Lung (tissue), 12 donors: ENCODE measurements around the gene ODAD4. TPM values are rescaled to one million over a fixed set of nuclear protein-coding genes. Genes with fewer than 3 reads are reported as not detected.

Experiments
- ATAC-seq: fragments of 200-7000 bp; cut with Tn5 transposase; one replicate; pipeline ENCODE4 v1.9.1; 2020; ENCODE audit warnings: moderate number of reproducible peaks; ENCODE audit not compliant: insufficient read depth, low FRiP score
- DNase-seq, 3 donors: peaks; one replicate each; pipeline ENCODE4 v3.0.0-alpha.2; 2013 to 2017
- H3K27ac ChIP-seq, 2 donors: one replicate each; pipeline ENCODE4 v1.5.1; 2013; ENCODE audit warnings: mild to moderate bottlenecking in 2 of 2, moderate library complexity in 2 of 2, control low read depth in 1 of 2, inconsistent platforms in 1 of 2, low read depth in 1 of 2, low read length in 1 of 2
- H3K27me3 ChIP-seq, 3 donors: one replicate each; pipeline ENCODE4 v1.5.1; 2013; ENCODE audit warnings: low read length in 2 of 3; ENCODE audit not compliant: control insufficient read depth in 3 of 3, insufficient read depth in 3 of 3
- H3K36me3 ChIP-seq, 4 donors: one replicate each; pipeline ENCODE4 v1.5.1; 2013; ENCODE audit warnings: low read length in 4 of 4, mild to moderate bottlenecking in 1 of 4, moderate library complexity in 1 of 4; ENCODE audit not compliant: control insufficient read depth in 4 of 4, insufficient read depth in 4 of 4
- H3K4me1 ChIP-seq, 5 donors: one replicate each; pipeline ENCODE4 v1.5.1; 2013; ENCODE audit warnings: low read length in 5 of 5, mild to moderate bottlenecking in 2 of 5, moderate library complexity in 1 of 5; ENCODE audit not compliant: control insufficient read depth in 5 of 5, insufficient read depth in 5 of 5
- H3K4me3 ChIP-seq: one replicate; pipeline ENCODE4 v1.5.1; 2013; ENCODE audit warnings: mild to moderate bottlenecking, control low read depth, moderate library complexity
- H3K9ac ChIP-seq, 2 donors: one replicate each; pipeline ENCODE4 v1.5.1; 2013; ENCODE audit warnings: low read length in 2 of 2, control low read depth in 1 of 2; ENCODE audit not compliant: insufficient read depth in 1 of 2
- H3K9me3 ChIP-seq, 4 donors: one replicate each; pipeline ENCODE4 v1.5.1; 2013; ENCODE audit warnings: low read length in 3 of 4, mild to moderate bottlenecking in 1 of 4, moderate library complexity in 1 of 4; ENCODE audit not compliant: control insufficient read depth in 4 of 4, insufficient read depth in 3 of 4
- WGBS, 2 donors: extraction: QIAGEN DNeasy Blood & Tissue Kit; methylation state at CpG; one replicate each; pipeline ENCODE4 v1.1.7; 2013; 5-methylcytosine and 5-hydroxymethylcytosine counted together
- polyA plus RNA-seq, 2 donors: library from polyadenylated mRNA; stranded (reverse); fragments of 200-250 nt; gene quantifications; one replicate each; pipeline ENCODE4 v1.2.1, GENCODE V29; 2013
- total RNA-seq, 2 donors: library from RNA; depleted of rRNA in 1 of 2; stranded (reverse); fragments of >200 nt in 1 of 2; gene quantifications; one replicate each; pipeline ENCODE4 v1.2.1, GENCODE V29; 2014 to 2021
- TF ChIP-seq, protein P1 (sequence below): IDR thresholded peaks from 2 replicates; pipeline ENCODE4 v1.5.1; 2012; ENCODE audit warnings: mild to moderate bottlenecking; ENCODE audit errors: control extremely low read depth, extremely low read depth
- donor health status: control.
- donor health status: control.
- donor health status: Bipolar disorder and iron deficiency.
- donor health status: healthy.
- donor health status: DM: yes; HTN: yes; CAD: no.

ODAD4 gene
- total and polyA plus RNA-seq, 4 donors: 5.4 to 16.7 (median 9.2) TPM

DNA sequence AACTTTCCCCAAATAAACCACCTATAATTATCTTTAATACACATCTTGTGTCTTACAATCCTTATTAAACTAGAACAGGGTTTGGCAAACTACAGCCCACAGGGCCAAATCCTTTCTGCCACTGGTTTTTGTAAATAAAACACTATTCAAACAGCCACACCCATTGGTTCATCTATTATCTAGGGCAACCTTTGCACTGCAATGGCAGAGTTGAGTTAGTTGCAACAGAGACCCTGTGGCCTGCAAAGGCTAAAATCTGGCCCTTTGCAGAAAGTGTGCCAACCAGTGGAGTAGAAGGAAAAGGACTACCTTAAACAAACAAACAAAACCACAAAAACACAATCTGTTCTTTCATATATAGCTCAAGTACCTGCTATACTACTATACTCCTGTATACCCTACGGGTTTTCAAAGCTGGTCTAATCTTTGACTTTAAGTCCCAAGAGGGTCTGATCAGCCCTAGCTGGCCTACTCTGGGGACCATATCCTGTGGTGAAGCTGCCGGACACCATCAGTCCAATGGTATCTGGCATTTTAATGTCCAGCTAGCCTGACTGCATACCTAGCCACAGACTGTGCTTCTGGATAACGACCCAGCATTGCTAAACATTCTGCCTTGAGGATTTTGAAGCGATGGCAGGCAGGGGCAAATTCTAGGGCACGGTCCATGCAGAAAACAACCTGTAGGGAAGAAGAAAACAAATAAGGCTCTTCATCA is 59.4 kb downstream of the ODAD4 start:
- H3K4me1 ChIP-seq: peaks cover 0 to 2% (median 0%) of the 10 kb centered on the region in 5 donors
- DNase-seq (no peak), ATAC-seq (no peak)
- H3K27me3 ChIP-seq: no peaks in the 10 kb centered on the region
- no peak overlapping the region for H3K27ac ChIP-seq
- no peak overlapping the region for H3K9ac ChIP-seq
- TF ChIP-seq, protein P1, sequence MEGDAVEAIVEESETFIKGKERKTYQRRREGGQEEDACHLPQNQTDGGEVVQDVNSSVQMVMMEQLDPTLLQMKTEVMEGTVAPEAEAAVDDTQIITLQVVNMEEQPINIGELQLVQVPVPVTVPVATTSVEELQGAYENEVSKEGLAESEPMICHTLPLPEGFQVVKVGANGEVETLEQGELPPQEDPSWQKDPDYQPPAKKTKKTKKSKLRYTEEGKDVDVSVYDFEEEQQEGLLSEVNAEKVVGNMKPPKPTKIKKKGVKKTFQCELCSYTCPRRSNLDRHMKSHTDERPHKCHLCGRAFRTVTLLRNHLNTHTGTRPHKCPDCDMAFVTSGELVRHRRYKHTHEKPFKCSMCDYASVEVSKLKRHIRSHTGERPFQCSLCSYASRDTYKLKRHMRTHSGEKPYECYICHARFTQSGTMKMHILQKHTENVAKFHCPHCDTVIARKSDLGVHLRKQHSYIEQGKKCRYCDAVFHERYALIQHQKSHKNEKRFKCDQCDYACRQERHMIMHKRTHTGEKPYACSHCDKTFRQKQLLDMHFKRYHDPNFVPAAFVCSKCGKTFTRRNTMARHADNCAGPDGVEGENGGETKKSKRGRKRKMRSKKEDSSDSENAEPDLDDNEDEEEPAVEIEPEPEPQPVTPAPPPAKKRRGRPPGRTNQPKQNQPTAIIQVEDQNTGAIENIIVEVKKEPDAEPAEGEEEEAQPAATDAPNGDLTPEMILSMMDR: no peak
- WGBS, 2 donors: 82 to 94% methylated on average over 5 of the region's 5 CpGs
- H3K4me3 ChIP-seq: no peak overlapping the region
- H3K36me3 ChIP-seq: peaks cover 38 to 58% (median 42%) of the 10 kb centered on the region in 4 donors
- no peaks in the 10 kb centered on the region for H3K9me3 ChIP-seq

- no peak overlapping the region for H3K9ac ChIP-seq
- H3K36me3 ChIP-seq: peaks cover 47 to 68% (median 57%) of the 10 kb centered on the region in 4 donors
- H3K4me1 ChIP-seq: peaks cover 0 to under 1% (median 0%) of the 10 kb centered on the region in 5 donors
- TF ChIP-seq, protein P1: no peak
- no peak for DNase-seq
- no peak overlapping the region for H3K27ac ChIP-seq
- WGBS, 2 donors: 90 to 94% methylated on average over 3 of the region's 3 CpGs
- no peaks in the 10 kb centered on the region for H3K27me3 ChIP-seq
- no peaks in the 10 kb centered on the region for H3K9me3 ChIP-seq
- no peak overlapping the region for H3K4me3 ChIP-seq
- ATAC-seq: no peak
Observed at GRCh38 chr17:41992576-41992975, 62.2 kb downstream of the ODAD4 start.

DNA sequence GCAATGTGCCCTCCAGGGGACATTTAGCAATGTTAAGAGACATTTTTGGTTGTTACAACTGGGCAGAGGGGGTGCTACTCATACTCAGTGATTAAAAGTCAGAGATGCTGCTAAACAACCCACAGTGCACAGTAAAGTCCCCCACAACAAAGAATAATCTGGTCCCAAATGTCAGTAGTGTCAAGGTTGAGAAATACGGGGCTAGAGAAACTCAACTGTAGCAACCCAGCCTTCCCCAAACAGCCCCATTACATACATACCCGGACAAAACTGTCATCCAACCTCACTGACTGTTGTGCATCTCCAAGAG is 66.4 kb downstream of the ODAD4 start:
- DNase-seq: no peak
- Histone ChIP-seq H3K27me3 (no peaks in the 10 kb centered on the region), H3K36me3 (peaks cover 42 to 62% (median 48%) of the 10 kb centered on the region in 4 donors), H3K9me3 (no peaks in the 10 kb centered on the region), H3K4me1 (no peaks in the 10 kb centered on the region), H3K9ac (no peak overlapping the region), H3K27ac (no peak overlapping the region), H3K4me3 (no peak overlapping the region)
- 87 to 93% methylated on average over 2 of the region's 2 CpGs for WGBS, 2 donors
- ATAC-seq: no peak
- TF ChIP-seq, protein P1: no peak

DNA sequence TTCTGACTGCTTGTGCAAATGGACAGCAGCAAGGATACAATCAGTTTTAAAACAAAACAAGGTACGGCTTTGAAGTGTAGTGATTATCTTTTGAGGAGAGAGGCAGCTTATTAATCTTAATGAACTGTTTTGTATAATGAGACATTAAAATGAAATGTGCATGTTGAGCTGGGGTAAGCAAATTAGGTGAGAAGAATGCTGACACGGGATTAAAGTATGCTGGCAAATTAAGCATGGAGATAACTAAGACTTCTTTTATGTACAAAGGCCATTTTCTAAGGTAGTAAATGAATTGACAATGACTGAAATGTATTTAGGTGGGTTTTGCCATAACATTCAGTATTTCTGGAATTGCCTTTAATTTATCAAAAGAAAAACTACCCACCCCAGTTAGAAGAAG is 68.1 kb downstream of the ODAD4 start:
- WGBS, 2 donors: 37 to 46% methylated on average over 2 of the region's 2 CpGs
- H3K36me3 ChIP-seq: peaks cover 34 to 63% (median 52%) of the 10 kb centered on the region in 4 donors

More for the DNA sequence above, 68.1 kb downstream of the ODAD4 start:
- Histone ChIP-seq H3K4me1 (no peaks in the 10 kb centered on the region), H3K9me3 (no peaks in the 10 kb centered on the region), H3K9ac (no peak overlapping the region), H3K27ac (no peak overlapping the region), H3K27me3 (no peaks in the 10 kb centered on the region), H3K4me3 (no peak overlapping the region)
- ATAC-seq (no peak), DNase-seq (no peak)
- TF ChIP-seq, protein P1: no peak
